Transverse colon (tissue), 4 donors: ENCODE measurements around the gene DDX54. TPM values are rescaled to one million over a fixed set of nuclear protein-coding genes. Genes with fewer than 3 reads are reported as not detected.

ENCODE experiments used
- DNase-seq: peaks from one replicate; pipeline ENCODE4 v3.0.0-alpha.2; 2019
- H3K27ac ChIP-seq, 4 donors: fragments of 200-600 bp; sonication (generic); 2 replicates each; pipeline ENCODE4 v1.5.1; 2016 to 2018; ENCODE audit warnings: inconsistent platforms in 4 of 4
- H3K27me3 ChIP-seq: fragments of 200-600 bp; sonication (generic); 2 replicates; pipeline ENCODE4 v1.5.1; 2017; ENCODE audit warnings: inconsistent platforms
- H3K36me3 ChIP-seq, 4 donors: fragments of 200-600 bp; sonication (generic); 2 replicates each; pipeline ENCODE4 v1.5.1; 2017 to 2019; ENCODE audit warnings: inconsistent platforms in 4 of 4
- H3K4me1 ChIP-seq, 4 donors: fragments of 200-600 bp; sonication (generic); 2 replicates each; pipeline ENCODE4 v1.5.1; 2017 to 2020; ENCODE audit warnings: inconsistent platforms in 4 of 4
- H3K4me3 ChIP-seq, 4 donors: fragments of 200-600 bp; sonication (generic); 1 replicate in 1 of 4; 2 replicates in 3 of 4; pipeline versions ENCODE4 v1.5.1 to v1.6.1; 2017 to 2019; ENCODE audit warnings: inconsistent platforms in 4 of 4
- H3K9me3 ChIP-seq, 2 donors: fragments of 200-600 bp; sonication (generic); 2 replicates each; pipeline ENCODE4 v1.5.1; 2017 to 2019; ENCODE audit warnings: inconsistent platforms in 2 of 2
- EP300 ChIP-seq: sonication (generic); formaldehyde crosslinking; IDR thresholded peaks from one replicate; pipeline ENCODE4 v1.6.1; 2017; ENCODE audit warnings: antibody characterized with exemption, low read depth
- POLR2A ChIP-seq: fragments of 450-650 bp; IDR thresholded peaks from one replicate; pipeline ENCODE4 v1.6.1; 2016; ENCODE audit warnings: antibody characterized with exemption, mild to moderate bottlenecking, moderate library complexity
- POLR2AphosphoS5 ChIP-seq, 3 donors: sonication (generic); formaldehyde crosslinking; IDR thresholded peaks; one replicate each; pipeline ENCODE4 v1.6.1; 2016; ENCODE audit warnings: antibody characterized with exemption in 3 of 3
- WGBS, 2 donors: methylation state at CpG; one replicate each; pipeline ENCODE4 v1.1.5; 2018; ENCODE audit warnings: low coverage in 1 of 2; 5-methylcytosine and 5-hydroxymethylcytosine counted together
- in situ Hi-C, 4 donors: fragments of 200-750 bp; cut with MboI; loops; one replicate each; pipeline versions ENCODE4 v1.15.0 to v1.15.1; 2017; ENCODE audit warnings: low sequenced_read_pairs in 3 of 4, low pct_ligation_motif_present in 1 of 4, low pct_unique_long_range_greater_than_20kb in 1 of 4
- intact Hi-C: fragments of 100-400 bp; cut with DNase I; formaldehyde crosslinking; loops from one replicate; pipeline ENCODE4 v1.15.1; 2023; ENCODE audit warnings: low total_unique reads
- total RNA-seq, 4 donors: library from RNA; depleted of rRNA; stranded (reverse); fragments of >200 nt; gene quantifications; one replicate each; pipeline ENCODE4 v1.1.0, GENCODE V29; 2016
- TF ChIP-seq, protein P1 (sequence below), 5 experiments: fragments of 200-600 bp in 3 of 5; fragments of 450-650 bp in 2 of 5; sonication (generic) in 3 of 5; IDR thresholded peaks; 1 replicate in 2 of 5; 2 replicates in 3 of 5; pipeline ENCODE4 v1.5.1; 2016 to 2017; ENCODE audit warnings: antibody characterized with exemption in 5 of 5, inconsistent platforms in 3 of 5, mild to moderate bottlenecking in 2 of 5, moderate library complexity in 1 of 5

Gene DDX54
- total RNA-seq, 4 donors from 2014 or later: 60.7 to 96.1 (median 72.8) TPM

- WGBS, 2 donors: 88 to 95% methylated on average over 4 to 15 of the region's 15 CpGs
- no peak for DNase-seq
- Histone ChIP-seq H3K4me3 (no peak overlapping the region), H3K4me1 (peaks cover 0 to 44% (median 8%) of the 10 kb centered on the region in 4 donors), H3K36me3 (peaks cover 0 to 25% (median 10%) of the 10 kb centered on the region in 4 donors), H3K27me3 (no peaks in the 10 kb centered on the region), H3K27ac (no peak overlapping the region), H3K9me3 (no peaks in the 10 kb centered on the region)
- no peak for TF ChIP-seq POLR2A
- TF ChIP-seq EP300: no peak
- TF ChIP-seq POLR2AphosphoS5 (IDR thresholded peaks at IDR 0.05): no peak
- TF ChIP-seq, protein P1, sequence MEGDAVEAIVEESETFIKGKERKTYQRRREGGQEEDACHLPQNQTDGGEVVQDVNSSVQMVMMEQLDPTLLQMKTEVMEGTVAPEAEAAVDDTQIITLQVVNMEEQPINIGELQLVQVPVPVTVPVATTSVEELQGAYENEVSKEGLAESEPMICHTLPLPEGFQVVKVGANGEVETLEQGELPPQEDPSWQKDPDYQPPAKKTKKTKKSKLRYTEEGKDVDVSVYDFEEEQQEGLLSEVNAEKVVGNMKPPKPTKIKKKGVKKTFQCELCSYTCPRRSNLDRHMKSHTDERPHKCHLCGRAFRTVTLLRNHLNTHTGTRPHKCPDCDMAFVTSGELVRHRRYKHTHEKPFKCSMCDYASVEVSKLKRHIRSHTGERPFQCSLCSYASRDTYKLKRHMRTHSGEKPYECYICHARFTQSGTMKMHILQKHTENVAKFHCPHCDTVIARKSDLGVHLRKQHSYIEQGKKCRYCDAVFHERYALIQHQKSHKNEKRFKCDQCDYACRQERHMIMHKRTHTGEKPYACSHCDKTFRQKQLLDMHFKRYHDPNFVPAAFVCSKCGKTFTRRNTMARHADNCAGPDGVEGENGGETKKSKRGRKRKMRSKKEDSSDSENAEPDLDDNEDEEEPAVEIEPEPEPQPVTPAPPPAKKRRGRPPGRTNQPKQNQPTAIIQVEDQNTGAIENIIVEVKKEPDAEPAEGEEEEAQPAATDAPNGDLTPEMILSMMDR (IDR thresholded peaks at IDR 0.05): no peak
- in situ Hi-C loops (no loop called here), intact Hi-C loops (no loop called here)
Observed at GRCh38 chr12:113230315-113231234, 45.3 kb upstream of the DDX54 start.

- WGBS, 2 donors: 80 to 100% methylated on average over 2 to 5 of the region's 5 CpGs
- no peaks in the 10 kb centered on the region for H3K27me3 ChIP-seq
- TF ChIP-seq EP300 (no peak), POLR2A (no peak), POLR2AphosphoS5 (IDR thresholded peaks at IDR 0.05) (no peak)
- TF ChIP-seq, protein P1 (IDR thresholded peaks at IDR 0.05): no peak
- in situ Hi-C loops (no loop called here), intact Hi-C loops (no loop called here)
- peaks cover 8 to 43% (median 17%) of the 10 kb centered on the region in 4 donors for H3K4me1 ChIP-seq
- peak overlapping the region in 2 of 4 donors; percentile 10 to 45 for H3K27ac ChIP-seq
- H3K36me3 ChIP-seq: peaks cover 0 to 27% (median 10%) of the 10 kb centered on the region in 4 donors
- no peak for DNase-seq
- no peak overlapping the region for H3K4me3 ChIP-seq
- H3K9me3 ChIP-seq: no peaks in the 10 kb centered on the region
Observed at GRCh38 chr12:113228394-113229028, 43.2 kb upstream of the DDX54 start.

DNA sequence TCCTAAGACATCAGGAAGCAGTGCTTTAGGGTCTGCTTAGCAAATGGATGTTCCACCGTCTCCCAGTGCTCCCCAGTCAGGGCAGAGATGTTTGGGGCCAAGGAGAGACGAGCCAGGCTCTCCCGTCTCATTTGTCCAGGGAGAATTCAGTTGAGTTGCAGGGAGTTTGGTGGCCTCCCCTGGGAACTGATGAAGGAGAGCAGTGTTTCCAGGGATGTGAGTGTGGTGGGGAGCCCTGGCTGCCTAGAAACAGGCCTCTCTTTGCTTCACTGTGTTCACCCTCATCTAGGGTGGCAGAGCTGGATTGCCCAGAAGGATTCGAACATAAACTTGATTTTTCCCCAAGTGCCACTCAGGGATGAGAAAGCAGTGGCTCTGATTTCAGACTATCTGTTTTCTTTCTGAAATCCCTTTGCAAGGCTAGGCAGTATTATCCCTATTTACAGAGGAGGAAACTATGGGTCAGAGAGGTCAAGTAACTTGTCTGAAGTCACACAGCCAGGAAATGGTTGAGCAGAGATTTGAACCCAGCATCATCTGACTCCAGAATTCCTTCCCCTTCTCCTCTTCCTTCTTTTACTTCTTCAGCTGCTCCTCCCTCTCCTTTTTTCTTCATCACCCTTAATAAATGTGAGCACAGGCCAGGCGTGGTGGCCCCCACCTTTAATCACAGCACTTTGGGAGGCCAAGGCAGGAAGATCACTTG is 42.6 kb upstream of the DDX54 start:
- Histone ChIP-seq H3K27me3 (no peaks in the 10 kb centered on the region), H3K27ac (peak overlapping the region in 2 of 4 donors; percentile 2 to 10), H3K9me3 (no peaks in the 10 kb centered on the region), H3K4me3 (no peak overlapping the region), H3K36me3 (peaks cover 0 to 27% (median 10%) of the 10 kb centered on the region in 4 donors), H3K4me1 (peaks cover 13 to 49% (median 20%) of the 10 kb centered on the region in 4 donors)
- intact Hi-C loops (no loop called here), in situ Hi-C loops (no loop called here)
- 96 to 100% methylated on average over 1 to 5 of the region's 5 CpGs for WGBS, 2 donors
- no peak for DNase-seq
- TF ChIP-seq, protein P1 (IDR thresholded peaks at IDR 0.05): no peak
- no peak for TF ChIP-seq POLR2A
- TF ChIP-seq EP300: no peak
- no peak for TF ChIP-seq POLR2AphosphoS5 (IDR thresholded peaks at IDR 0.05)
